DOHH2 (cell line): Measurements from ENCODE around the gene SHROOM2.

Source experiments
- CTCF ChIP-seq: fragments of 200-600 bp; sonication (generic); IDR thresholded peaks from one replicate; pipeline ENCODE4 v1.5.1; 2014; ENCODE audit warnings: antibody characterized with exemption, mild to moderate bottlenecking, low read depth, low read length; ENCODE audit not compliant: poor library complexity, severe bottlenecking
- EZH2phosphoT487 ChIP-seq: fragments of 200-600 bp; sonication (generic); IDR thresholded peaks from 2 replicates; pipeline ENCODE4 v1.6.1; 2017; ENCODE audit warnings: borderline replicate concordance, mild to moderate bottlenecking, antibody characterized with exemption, low read length, moderate library complexity, mixed read lengths

- TF ChIP-seq CTCF (no peak), EZH2phosphoT487 (no peak)
Observed at GRCh38 chrX:9861711-9862110, 75.5 kb downstream of the SHROOM2 start.
